ENCODE measurements around the gene PDGFA. TPM values are rescaled to one million over a fixed set of nuclear protein-coding genes. Genes with fewer than 3 reads are reported as not detected.
A peak's percentile ranks its signal among the peaks of the same experiment; 100 is the strongest.

The PDGFA gene
- total and polyA plus RNA-seq, 7 experiments from 2014 or later: 0.16 to 2.6 (median 1.1) TPM; not detected in 3

GRCh38 chr7:472640-472957, 47.0 kb downstream of the PDGFA start:
- H3K27ac ChIP-seq (ENCODE audit: low read depth, low read length): no peak overlapping the region
- ChIA-PET CTCF (no interaction called here), POLR2A (no interaction called here)
- H3K27me3 ChIP-seq (ENCODE audit: control insufficient read depth in 2 of 2, insufficient read depth in 2 of 2, low read length in 2 of 2): no peaks in the 10 kb centered on the region
- peak overlapping the region in 6 of 9 donors; percentile 32 to 88 (median 66) for H3K27ac Mint-ChIP-seq
- no peaks in the 10 kb centered on the region for H3K27me3 Mint-ChIP-seq
- peaks cover 0 to 26% (median 11%) of the 10 kb centered on the region in 7 donors for H3K4me1 Mint-ChIP-seq
- peaks cover 0 to 15% (median 5%) of the 10 kb centered on the region in 11 donors for H3K9me3 Mint-ChIP-seq
- DNase-seq: peak in 2 of 9 donors; percentile 33 to 37
- intact Hi-C loops (cut with micrococcal nuclease): no loop called here
- no peak for ATAC-seq
- peaks cover 0 to 3% (median 0%) of the 10 kb centered on the region in 5 donors for H3K36me3 Mint-ChIP-seq
- no peak overlapping the region for H3K4me3 ChIP-seq (ENCODE audit: low read length)
- peaks cover 0 to 12% of the 10 kb centered on the region in 2 donors for H3K4me1 ChIP-seq (ENCODE audit: control insufficient read depth in 2 of 2, insufficient read depth in 2 of 2, low read length in 2 of 2)
- H3K4me3 Mint-ChIP-seq: peak overlapping the region in 7 of 10 donors; percentile 12 to 64 (median 62)
- no peaks in the 10 kb centered on the region for H3K36me3 ChIP-seq (ENCODE audit: control insufficient read depth in 2 of 3, insufficient read depth in 3 of 3, low read length in 3 of 3)
- peaks cover 0 to 8% (median 0%) of the 10 kb centered on the region in 3 experiments for H3K9me3 ChIP-seq (ENCODE audit: control insufficient read depth in 2 of 3, low read length in 3 of 3)

GRCh38 chr7:471866-472639, 47.6 kb downstream of the PDGFA start:
- intact Hi-C loops (cut with micrococcal nuclease): no loop called here
- Histone ChIP-seq H3K27ac (ENCODE audit: low read depth, low read length) (no peak overlapping the region), H3K36me3 (ENCODE audit: control insufficient read depth in 2 of 3, insufficient read depth in 3 of 3, low read length in 3 of 3) (no peaks in the 10 kb centered on the region), H3K4me3 (ENCODE audit: low read length) (no peak overlapping the region), H3K27me3 (ENCODE audit: control insufficient read depth in 2 of 2, insufficient read depth in 2 of 2, low read length in 2 of 2) (no peaks in the 10 kb centered on the region), H3K9me3 (ENCODE audit: control insufficient read depth in 2 of 3, low read length in 3 of 3) (peaks cover 0 to 8% (median 0%) of the 10 kb centered on the region in 3 experiments), H3K4me1 (ENCODE audit: control insufficient read depth in 2 of 2, insufficient read depth in 2 of 2, low read length in 2 of 2) (peaks cover 0 to 12% of the 10 kb centered on the region in 2 donors)
- Mint-ChIP-seq H3K27ac (peak overlapping the region in 5 of 9 donors; percentile 32 to 88 (median 74)), H3K4me3 (peak overlapping the region in 7 of 10 donors; percentile 12 to 64 (median 62)), H3K9me3 (peaks cover 0 to 20% (median 5%) of the 10 kb centered on the region in 11 donors), H3K36me3 (peaks cover 0 to 3% (median 0%) of the 10 kb centered on the region in 5 donors), H3K27me3 (no peaks in the 10 kb centered on the region), H3K4me1 (peaks cover 0 to 28% (median 12%) of the 10 kb centered on the region in 7 donors)
- peak in 6 of 9 donors; percentile 6 to 58 (median 44) for DNase-seq
- CTCF ChIA-PET: no interaction called here
- ATAC-seq: peak; percentile 72
- POLR2A ChIA-PET: no interaction called here

- CTCF ChIA-PET: no interaction called here
- H3K9me3 Mint-ChIP-seq: peaks cover 0 to 21% (median 5%) of the 10 kb centered on the region in 11 donors
- H3K4me1 Mint-ChIP-seq: peaks cover 0 to 28% (median 12%) of the 10 kb centered on the region in 7 donors
- intact Hi-C loops (cut with micrococcal nuclease): no loop called here
- POLR2A ChIA-PET: no interaction called here
- no peak for ATAC-seq
- Histone ChIP-seq H3K27ac (ENCODE audit: low read depth, low read length) (no peak overlapping the region), H3K9me3 (ENCODE audit: control insufficient read depth in 2 of 3, low read length in 3 of 3) (peaks cover 0 to 8% (median 0%) of the 10 kb centered on the region in 3 experiments), H3K36me3 (ENCODE audit: control insufficient read depth in 2 of 3, insufficient read depth in 3 of 3, low read length in 3 of 3) (no peaks in the 10 kb centered on the region), H3K4me1 (ENCODE audit: control insufficient read depth in 2 of 2, insufficient read depth in 2 of 2, low read length in 2 of 2) (peaks cover 0 to 12% of the 10 kb centered on the region in 2 donors), H3K4me3 (ENCODE audit: low read length) (no peak overlapping the region), H3K27me3 (ENCODE audit: control insufficient read depth in 2 of 2, insufficient read depth in 2 of 2, low read length in 2 of 2) (no peaks in the 10 kb centered on the region)
- H3K4me3 Mint-ChIP-seq: no peak overlapping the region
- H3K27ac Mint-ChIP-seq: no peak overlapping the region
- no peak for DNase-seq
- peaks cover 0 to 3% (median 0%) of the 10 kb centered on the region in 5 donors for H3K36me3 Mint-ChIP-seq
- H3K27me3 Mint-ChIP-seq: no peaks in the 10 kb centered on the region
These were observed 48.3 kb downstream of the PDGFA start for GRCh38 chr7:471191-471865.

GRCh38 chr7:469563-469961, 50.1 kb downstream of the PDGFA start:
- H3K9me3 Mint-ChIP-seq: peaks cover 0 to 19% (median 5%) of the 10 kb centered on the region in 11 donors
- H3K4me1 Mint-ChIP-seq: peaks cover 0 to 28% (median 12%) of the 10 kb centered on the region in 7 donors
- H3K36me3 Mint-ChIP-seq: peaks cover 0 to 3% (median 0%) of the 10 kb centered on the region in 5 donors
- peaks cover 0 to 12% of the 10 kb centered on the region in 2 donors for H3K4me1 ChIP-seq (ENCODE audit: control insufficient read depth in 2 of 2, insufficient read depth in 2 of 2, low read length in 2 of 2)
- no peak overlapping the region for H3K4me3 Mint-ChIP-seq
- no peaks in the 10 kb centered on the region for H3K27me3 Mint-ChIP-seq
- H3K27ac ChIP-seq (ENCODE audit: low read depth, low read length): no peak overlapping the region
- no peaks in the 10 kb centered on the region for H3K36me3 ChIP-seq (ENCODE audit: control insufficient read depth in 2 of 3, insufficient read depth in 3 of 3, low read length in 3 of 3)
- no peaks in the 10 kb centered on the region for H3K27me3 ChIP-seq (ENCODE audit: control insufficient read depth in 2 of 2, insufficient read depth in 2 of 2, low read length in 2 of 2)
- no peak for ATAC-seq
- no peak overlapping the region for H3K4me3 ChIP-seq (ENCODE audit: low read length)
- ChIA-PET POLR2A (no interaction called here), CTCF (no interaction called here)
- H3K27ac Mint-ChIP-seq: no peak overlapping the region
- DNase-seq: peak in 1 of 9 donors; percentile 4
- H3K9me3 ChIP-seq (ENCODE audit: control insufficient read depth in 2 of 3, low read length in 3 of 3): peaks cover 0 to 4% (median 0%) of the 10 kb centered on the region in 3 experiments
- intact Hi-C loops (cut with micrococcal nuclease): no loop called here

GRCh38 chr7:468681-469562, 50.7 kb downstream of the PDGFA start:
- Mint-ChIP-seq H3K27me3 (no peaks in the 10 kb centered on the region), H3K9me3 (peaks cover 0 to 17% (median 1%) of the 10 kb centered on the region in 11 donors), H3K36me3 (peaks cover 0 to 3% (median 0%) of the 10 kb centered on the region in 5 donors), H3K27ac (peak overlapping the region in 4 of 9 donors; percentile 36 to 61 (median 50)), H3K4me1 (peaks cover 0 to 28% (median 12%) of the 10 kb centered on the region in 7 donors), H3K4me3 (peak overlapping the region in 1 of 10 donors; percentile 12)
- H3K4me3 ChIP-seq (ENCODE audit: low read length): no peak overlapping the region
- no peaks in the 10 kb centered on the region for H3K36me3 ChIP-seq (ENCODE audit: control insufficient read depth in 2 of 3, insufficient read depth in 3 of 3, low read length in 3 of 3)
- peaks cover 0 to 12% of the 10 kb centered on the region in 2 donors for H3K4me1 ChIP-seq (ENCODE audit: control insufficient read depth in 2 of 2, insufficient read depth in 2 of 2, low read length in 2 of 2)
- ChIA-PET CTCF (no interaction called here), POLR2A (no interaction called here)
- no peak overlapping the region for H3K27ac ChIP-seq (ENCODE audit: low read depth, low read length)
- peak in 1 of 9 donors; percentile 4 for DNase-seq
- intact Hi-C loops (cut with micrococcal nuclease): no loop called here
- H3K9me3 ChIP-seq (ENCODE audit: control insufficient read depth in 2 of 3, low read length in 3 of 3): no peaks in the 10 kb centered on the region
- no peaks in the 10 kb centered on the region for H3K27me3 ChIP-seq (ENCODE audit: control insufficient read depth in 2 of 2, insufficient read depth in 2 of 2, low read length in 2 of 2)
- peak; percentile 44 for ATAC-seq

- no peaks in the 10 kb centered on the region for H3K27me3 ChIP-seq (ENCODE audit: control insufficient read depth in 2 of 2, insufficient read depth in 2 of 2, low read length in 2 of 2)
- H3K9me3 Mint-ChIP-seq: peaks cover 0 to 17% (median 0%) of the 10 kb centered on the region in 11 donors
- H3K27ac Mint-ChIP-seq: peak overlapping the region in 4 of 9 donors; percentile 3 to 60 (median 20)
- CTCF ChIA-PET: no interaction called here
- peaks cover 0 to 28% (median 12%) of the 10 kb centered on the region in 7 donors for H3K4me1 Mint-ChIP-seq
- no peak overlapping the region for H3K4me3 Mint-ChIP-seq
- POLR2A ChIA-PET: no interaction called here
- H3K27me3 Mint-ChIP-seq: no peaks in the 10 kb centered on the region
- H3K4me3 ChIP-seq (ENCODE audit: low read length): no peak overlapping the region
- peaks cover 0 to 12% of the 10 kb centered on the region in 2 donors for H3K4me1 ChIP-seq (ENCODE audit: control insufficient read depth in 2 of 2, insufficient read depth in 2 of 2, low read length in 2 of 2)
- peaks cover 0 to 3% (median 0%) of the 10 kb centered on the region in 5 donors for H3K36me3 Mint-ChIP-seq
- intact Hi-C loops (cut with micrococcal nuclease): no loop called here
- no peak overlapping the region for H3K27ac ChIP-seq (ENCODE audit: low read depth, low read length)
- H3K9me3 ChIP-seq (ENCODE audit: control insufficient read depth in 2 of 3, low read length in 3 of 3): no peaks in the 10 kb centered on the region
- peak; percentile 43 for ATAC-seq
- no peak for DNase-seq
- H3K36me3 ChIP-seq (ENCODE audit: control insufficient read depth in 2 of 3, insufficient read depth in 3 of 3, low read length in 3 of 3): no peaks in the 10 kb centered on the region
These were observed 51.6 kb downstream of the PDGFA start for GRCh38 chr7:467856-468545.
